Endometrial microvascular endothelial cells (primary cell): Measurements from ENCODE around the gene OR4M2. TPM values are rescaled to one million over a fixed set of nuclear protein-coding genes. Genes with fewer than 3 reads are reported as not detected.
"Not testable (repeated sequence)": the region's sequence is repeated elsewhere in the genome, so short reads cannot be mapped to it uniquely, and the experiment has no call there.

Experiments used
- in situ Hi-C: cut with HindIII; loops from 2 replicates; pipeline ENCODE4 v1.10.0; 2017; ENCODE audit warnings: low sequenced_read_pairs, low pct_unique_long_range_greater_than_20kb; ENCODE audit errors: inconsistent ontology term
- total RNA-seq: library from RNA; depleted of rRNA; stranded (reverse); fragments of >200 nt; gene quantifications from one replicate; pipeline ENCODE4 v1.2.3, GENCODE V29; 2015; ENCODE audit errors: inconsistent ontology term

The OR4M2 gene, protein sequence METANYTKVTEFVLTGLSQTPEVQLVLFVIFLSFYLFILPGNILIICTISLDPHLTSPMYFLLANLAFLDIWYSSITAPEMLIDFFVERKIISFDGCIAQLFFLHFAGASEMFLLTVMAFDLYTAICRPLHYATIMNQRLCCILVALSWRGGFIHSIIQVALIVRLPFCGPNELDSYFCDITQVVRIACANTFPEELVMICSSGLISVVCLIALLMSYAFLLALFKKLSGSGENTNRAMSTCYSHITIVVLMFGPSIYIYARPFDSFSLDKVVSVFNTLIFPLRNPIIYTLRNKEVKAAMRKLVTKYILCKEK
- total RNA-seq = not detected

DNA sequence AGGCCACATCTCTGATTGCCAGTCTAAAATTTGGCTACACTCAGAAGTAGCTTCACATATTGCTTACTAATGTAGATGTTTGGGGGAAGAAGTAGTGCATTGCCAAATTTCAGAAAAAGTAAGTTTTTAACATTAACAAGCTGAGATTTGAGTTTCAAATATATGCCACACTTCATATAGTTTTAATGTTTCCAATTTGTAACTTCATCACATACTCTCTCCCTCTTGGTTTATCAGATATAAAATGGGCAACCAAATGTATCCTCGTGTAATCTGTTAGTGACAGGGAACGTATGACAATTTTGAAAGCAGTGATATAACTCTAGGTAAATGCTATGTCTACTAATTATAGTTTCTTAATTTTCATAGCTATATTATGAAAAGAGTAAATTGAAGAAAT is at the start of gene OR4M2:
Gene OR4M2, plus strand, starts transcription at position 301 of the 400 bp plus-strand sequence. Its CDS starts 98 bp downstream, at position 399.
- in situ Hi-C loops = not testable (repeated sequence)

DNA sequence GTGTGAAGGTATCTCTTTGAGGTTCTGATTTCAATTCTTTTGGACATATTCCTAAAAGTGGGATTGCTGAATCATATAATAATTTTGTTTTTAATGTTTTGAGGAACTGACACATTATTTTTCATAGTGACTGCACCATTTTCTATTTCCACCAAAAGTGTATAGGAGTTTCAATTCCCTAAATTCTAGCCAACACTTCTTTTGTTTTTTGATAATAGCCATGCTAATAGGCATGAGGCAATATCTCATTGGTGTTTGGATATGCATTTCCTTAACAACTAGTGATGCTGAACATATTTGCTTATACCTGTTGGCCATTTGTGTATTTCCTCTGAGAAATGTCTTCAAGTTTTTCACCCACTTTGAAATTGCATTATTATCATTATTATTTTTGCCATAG is 11.1 kb upstream of the OR4M2 start:
- in situ Hi-C loops = not testable (repeated sequence)

DNA sequence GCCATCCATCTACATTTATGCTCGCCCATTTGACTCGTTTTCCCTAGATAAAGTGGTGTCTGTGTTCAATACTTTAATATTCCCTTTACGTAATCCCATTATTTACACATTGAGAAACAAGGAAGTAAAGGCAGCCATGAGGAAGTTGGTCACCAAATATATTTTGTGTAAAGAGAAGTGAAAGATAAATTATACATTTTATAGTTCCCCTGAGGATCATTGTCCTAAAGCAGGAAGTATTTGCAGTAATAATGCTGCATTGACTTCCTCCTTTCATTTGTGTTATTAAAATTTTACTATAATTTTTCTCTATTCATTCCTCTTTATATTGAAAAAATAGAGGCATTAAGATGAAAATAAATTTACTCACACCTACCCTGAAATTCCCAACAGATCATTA is 1.1 kb downstream of the OR4M2 start:
- in situ Hi-C loops = not testable (repeated sequence)

DNA sequence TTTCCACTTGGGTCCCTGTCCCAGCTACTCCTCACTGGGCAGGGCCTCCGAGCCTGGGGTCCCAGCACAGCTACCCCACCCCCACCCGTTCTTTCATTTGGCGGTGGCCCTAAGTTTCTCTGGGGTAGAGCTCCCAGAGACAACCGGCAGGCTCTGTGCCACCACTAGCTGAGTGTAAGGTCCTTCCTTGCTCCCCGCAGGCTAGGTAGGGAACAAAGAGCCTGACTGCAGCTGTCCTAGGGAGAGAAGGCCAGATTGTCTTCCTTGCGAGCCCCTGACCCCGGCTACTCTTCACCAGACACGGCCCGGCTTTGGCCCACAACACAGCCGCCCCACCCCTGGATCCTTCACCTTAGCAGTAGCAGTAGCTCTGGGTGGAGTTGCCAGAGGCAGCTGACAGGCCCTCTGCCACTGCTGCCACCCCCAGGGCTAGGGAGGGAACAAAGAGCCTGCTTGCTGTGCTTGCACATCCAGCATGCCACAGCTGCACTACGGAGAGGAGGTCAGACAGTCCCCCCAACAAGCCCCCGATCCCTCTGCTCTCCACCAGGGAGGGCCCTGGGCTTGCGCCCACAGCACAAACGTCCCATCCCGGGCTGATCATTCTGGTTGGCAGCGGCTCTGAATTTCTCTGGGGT is 18.4 kb downstream of the OR4M2 start:
- in situ Hi-C loops = not testable (repeated sequence)

DNA sequence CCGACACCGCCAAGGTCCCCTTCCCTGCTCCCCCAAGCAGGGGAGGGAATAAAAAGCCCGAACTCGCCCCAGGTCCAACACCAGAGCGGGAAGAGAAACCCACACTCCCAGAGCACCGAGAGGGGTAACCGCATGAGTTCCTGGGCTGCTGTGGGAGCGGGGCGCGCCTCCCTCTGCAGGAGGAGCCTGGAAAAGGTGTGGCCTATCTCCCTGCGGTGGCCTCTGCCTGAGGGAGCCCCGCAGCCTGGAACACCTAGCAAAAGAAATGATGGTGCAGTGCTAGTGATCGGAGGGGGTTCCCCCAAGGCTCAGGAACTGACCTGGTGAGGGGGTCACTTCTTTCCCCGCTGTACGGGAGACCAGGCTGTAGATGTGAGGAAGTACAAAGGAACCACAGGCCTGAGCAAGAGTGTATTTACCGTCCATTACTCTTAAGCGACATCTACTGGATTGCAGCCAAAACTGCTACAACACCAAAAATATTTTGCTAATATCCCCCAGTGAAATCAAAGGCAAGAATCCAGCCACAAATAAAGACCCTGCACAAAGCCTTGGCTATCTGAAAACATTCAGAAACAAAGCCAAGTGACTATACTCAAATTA is 19.1 kb downstream of the OR4M2 start:
- in situ Hi-C loops = not testable (repeated sequence)

DNA sequence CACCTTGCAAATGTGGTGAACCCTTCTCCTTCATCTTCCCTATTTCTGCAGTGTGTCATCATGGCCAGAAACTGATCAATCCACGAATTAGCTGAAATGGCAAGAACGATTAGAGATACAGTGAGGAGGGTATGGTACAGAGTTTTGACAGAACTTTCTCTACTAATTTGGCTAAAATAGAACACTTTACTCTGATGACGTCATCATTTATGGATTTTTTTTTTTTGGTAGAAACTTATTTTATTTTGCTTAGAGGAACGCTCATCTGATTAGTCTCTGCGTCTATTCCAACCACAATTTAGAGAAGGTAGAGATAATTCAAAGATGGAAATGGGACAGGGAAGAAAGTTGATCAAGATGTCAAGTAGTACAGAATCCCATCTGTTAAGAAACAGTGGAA is 41.7 kb downstream of the OR4M2 start:
- in situ Hi-C loops = not testable (repeated sequence)

Other genes with a start within 250 kb of the OR4M2 start
- not detected for gene POTEB, start 202.8 kb upstream of the OR4M2 start, total RNA-seq